Naive thymus-derived CD4-positive, alpha-beta T cell (primary cell): ENCODE results near the gene LTA4H. TPM values are rescaled to one million over a fixed set of nuclear protein-coding genes. Genes with fewer than 3 reads are reported as not detected.
"Not testable (repeated sequence)": the region's sequence is repeated elsewhere in the genome, so short reads cannot be mapped to it uniquely, and the experiment has no call there.

Experiments used
- ATAC-seq: fragments of 150-1000 bp; cut with Tn5 transposase; 2 replicates; pipeline ENCODE4 v1.10.0; 2021; ENCODE audit warnings: mild to moderate bottlenecking, moderate library complexity
- CTCF ChIA-PET: fragments of 350-600 bp; sonication (Branson Sonifier 250); formaldehyde crosslinking; loops from one replicate; lab custom pipeline; 2021; ENCODE audit warnings: antibody characterized with exemption; lab: Charles Lee
- POLR2A ChIA-PET: fragments of 350-600 bp; sonication (Branson Sonifier 250); formaldehyde crosslinking; loops from one replicate; lab custom pipeline; 2021; ENCODE audit warnings: antibody characterized with exemption, inconsistent platforms; lab: Charles Lee
- DNase-seq, 9 donors: peaks; one replicate each; pipeline versions ENCODE4 v3.0.0 to v3.0.0-alpha.2; 2020 to 2022; ENCODE audit warnings: mixed read lengths in 1 of 9
- H3K27ac ChIP-seq: one replicate; pipeline ENCODE4 v1.7.0; 2013; ENCODE audit warnings: mild to moderate bottlenecking, low read depth, low read length, moderate library complexity
- H3K27me3 ChIP-seq, 2 donors: one replicate each; pipeline ENCODE4 v1.7.0; 2013; ENCODE audit warnings: low read length in 2 of 2, mild to moderate bottlenecking in 2 of 2, moderate library complexity in 2 of 2; ENCODE audit not compliant: control insufficient read depth in 2 of 2, insufficient read depth in 2 of 2
- H3K36me3 ChIP-seq, 3 experiments: 1 replicate in 2 of 3; 2 replicates in 1 of 3; pipeline ENCODE4 v1.7.0; 2013; ENCODE audit warnings: low read length in 3 of 3, mild to moderate bottlenecking in 3 of 3, moderate library complexity in 1 of 3; ENCODE audit not compliant: insufficient read depth in 3 of 3, control insufficient read depth in 2 of 3
- H3K4me1 ChIP-seq, 2 donors: one replicate each; pipeline ENCODE4 v1.7.0; 2013; ENCODE audit warnings: low read length in 2 of 2, mild to moderate bottlenecking in 2 of 2, moderate library complexity in 1 of 2; ENCODE audit not compliant: control insufficient read depth in 2 of 2, insufficient read depth in 2 of 2
- H3K4me3 ChIP-seq: 2 replicates; pipeline ENCODE4 v1.7.0; 2013; ENCODE audit warnings: mild to moderate bottlenecking, low read length
- H3K9me3 ChIP-seq, 3 experiments: 1 replicate in 2 of 3; 2 replicates in 1 of 3; pipeline ENCODE4 v1.7.0; 2013; ENCODE audit warnings: low read length in 3 of 3; ENCODE audit not compliant: control insufficient read depth in 2 of 3
- H3K27ac Mint-ChIP-seq, 9 donors: one replicate each; pipeline ENCODE4 v1.8.0; 2020 to 2022; ENCODE audit warnings: mixed read lengths in 9 of 9, mild to moderate bottlenecking in 8 of 9, moderate library complexity in 5 of 9, inconsistent platforms in 2 of 9
- H3K27me3 Mint-ChIP-seq, 5 donors: one replicate each; pipeline ENCODE4 v1.8.0; 2021 to 2022; ENCODE audit warnings: mixed read lengths in 5 of 5, mild to moderate bottlenecking in 1 of 5
- H3K36me3 Mint-ChIP-seq, 5 donors: one replicate each; pipeline ENCODE4 v1.8.0; 2020 to 2022; ENCODE audit warnings: mixed read lengths in 5 of 5, mild to moderate bottlenecking in 3 of 5, inconsistent platforms in 1 of 5
- H3K4me1 Mint-ChIP-seq, 7 donors: one replicate each; pipeline ENCODE4 v1.8.0; 2020 to 2022; ENCODE audit warnings: mixed read lengths in 7 of 7, mild to moderate bottlenecking in 3 of 7, inconsistent platforms in 1 of 7
- H3K4me3 Mint-ChIP-seq, 10 donors: one replicate each; pipeline ENCODE4 v1.8.0; 2020 to 2022; ENCODE audit warnings: mild to moderate bottlenecking in 10 of 10, mixed read lengths in 10 of 10, moderate library complexity in 6 of 10, inconsistent platforms in 2 of 10
- H3K9me3 Mint-ChIP-seq, 11 donors: one replicate each; pipeline ENCODE4 v1.8.0; 2020 to 2022; ENCODE audit warnings: mixed read lengths in 11 of 11, mild to moderate bottlenecking in 4 of 11, inconsistent platforms in 1 of 11, moderate library complexity in 1 of 11
- intact Hi-C, 2 donors: fragments of 100-400 bp; cut with micrococcal nuclease; formaldehyde crosslinking; loops; one replicate each; pipeline ENCODE4 v1.15.1; 2023
- polyA plus RNA-seq, 2 donors: library from polyadenylated mRNA; unstranded; fragments of 300-500 nt; fragmentation: Illumina TruSeq; gene quantifications; one replicate each; pipeline ENCODE4 v1.2.3, GENCODE V29; 2021
- total RNA-seq, 6 experiments: library from RNA in 5 of 6; stranded (reverse) in 5 of 6; gene quantifications; 1 replicate in 5 of 6; 2 replicates in 1 of 6; pipeline ENCODE4 v1.2.3 and lab custom pipeline; 2021 to 2026

Gene LTA4H
- total and polyA plus RNA-seq, 7 experiments from 2014 or later: 52.5 to 151 (median 70.8) TPM

GRCh38 chr12:95975491-95975890 is 59.9 kb downstream of the LTA4H start:
- Mint-ChIP-seq H3K9me3 (no peaks in the 10 kb centered on the region), H3K27ac (no peak overlapping the region), H3K4me3 (no peak overlapping the region), H3K27me3 (no peaks in the 10 kb centered on the region), H3K36me3 (peaks cover 0 to 4% (median 0%) of the 10 kb centered on the region in 5 donors), H3K4me1 (no peaks in the 10 kb centered on the region)
- Histone ChIP-seq H3K27ac (no peak overlapping the region), H3K9me3 (no peaks in the 10 kb centered on the region), H3K36me3 (no peaks in the 10 kb centered on the region), H3K27me3 (no peaks in the 10 kb centered on the region), H3K4me3 (no peak overlapping the region), H3K4me1 (no peaks in the 10 kb centered on the region)
- intact Hi-C loops: no loop called here
- no peak for DNase-seq
- no peak for ATAC-seq
- POLR2A ChIA-PET: no interaction called here
- CTCF ChIA-PET: no interaction called here

- H3K36me3 Mint-ChIP-seq: peaks cover 0 to 4% (median 0%) of the 10 kb centered on the region in 5 donors
- H3K27ac Mint-ChIP-seq: no peak overlapping the region
- no peak overlapping the region for H3K27ac ChIP-seq
Observed at GRCh38 chr12:95974358-95974757, 61.0 kb downstream of the LTA4H start.

GRCh38 chr12:95972832-95973456 is 62.4 kb downstream of the LTA4H start:
- H3K27ac ChIP-seq: no peak overlapping the region
- Mint-ChIP-seq H3K9me3 (no peaks in the 10 kb centered on the region), H3K27ac (no peak overlapping the region), H3K4me3 (no peak overlapping the region), H3K4me1 (no peaks in the 10 kb centered on the region), H3K36me3 (peaks cover 0 to 6% (median 0%) of the 10 kb centered on the region in 5 donors), H3K27me3 (no peaks in the 10 kb centered on the region)
- H3K4me3 ChIP-seq: no peak overlapping the region
- H3K9me3 ChIP-seq: no peaks in the 10 kb centered on the region
- H3K4me1 ChIP-seq: no peaks in the 10 kb centered on the region
- no peaks in the 10 kb centered on the region for H3K27me3 ChIP-seq
- intact Hi-C loops: no loop called here
- POLR2A ChIA-PET: interaction anchor here (0.7 kb wide), 1 partner anchor 10 kb away, joined by 5 read pairs; no protein-coding TSS in a partner anchor
- no peaks in the 10 kb centered on the region for H3K36me3 ChIP-seq
- DNase-seq: no peak
- CTCF ChIA-PET: no interaction called here
- no peak for ATAC-seq

More at GRCh38 chr12:95974358-95974757, 61.0 kb downstream of the LTA4H start:
- Histone ChIP-seq H3K36me3 (no peaks in the 10 kb centered on the region), H3K4me1 (no peaks in the 10 kb centered on the region), H3K27me3 (no peaks in the 10 kb centered on the region), H3K4me3 (no peak overlapping the region), H3K9me3 (no peaks in the 10 kb centered on the region)
- intact Hi-C loops: no loop called here
- H3K4me3 Mint-ChIP-seq: no peak overlapping the region
- no peak for ATAC-seq
- ChIA-PET CTCF (no interaction called here), POLR2A (no interaction called here)
- no peaks in the 10 kb centered on the region for H3K27me3 Mint-ChIP-seq
- H3K9me3 Mint-ChIP-seq: no peaks in the 10 kb centered on the region
- no peaks in the 10 kb centered on the region for H3K4me1 Mint-ChIP-seq
- no peak for DNase-seq

GRCh38 chr12:95970905-95971304 is 64.5 kb downstream of the LTA4H start:
- Mint-ChIP-seq H3K4me1 (no peaks in the 10 kb centered on the region), H3K27ac (no peak overlapping the region), H3K4me3 (no peak overlapping the region), H3K27me3 (no peaks in the 10 kb centered on the region), H3K9me3 (no peaks in the 10 kb centered on the region), H3K36me3 (peaks cover 0 to 14% (median 9%) of the 10 kb centered on the region in 5 donors)
- H3K27me3 ChIP-seq: no peaks in the 10 kb centered on the region
- DNase-seq (no peak), ATAC-seq (no peak)
- CTCF ChIA-PET: no interaction called here
- no peaks in the 10 kb centered on the region for H3K36me3 ChIP-seq
- POLR2A ChIA-PET: no interaction called here
- no peak overlapping the region for H3K4me3 ChIP-seq
- no peak overlapping the region for H3K27ac ChIP-seq
- intact Hi-C loops: no loop called here
- H3K9me3 ChIP-seq: no peaks in the 10 kb centered on the region
- no peaks in the 10 kb centered on the region for H3K4me1 ChIP-seq

GRCh38 chr12:95969116-95969515 is 66.3 kb downstream of the LTA4H start:
- H3K27me3 Mint-ChIP-seq, H3K4me3 Mint-ChIP-seq, H3K9me3 ChIP-seq, H3K36me3 ChIP-seq, ATAC-seq, H3K4me1 Mint-ChIP-seq, H3K27ac Mint-ChIP-seq, H3K4me1 ChIP-seq, H3K27me3 ChIP-seq, H3K27ac ChIP-seq, POLR2A ChIA-PET, H3K4me3 ChIP-seq, intact Hi-C loops, DNase-seq, H3K9me3 Mint-ChIP-seq: not testable (repeated sequence)
- peaks cover 0 to 14% (median 9%) of the 10 kb centered on the region in 5 donors for H3K36me3 Mint-ChIP-seq
- CTCF ChIA-PET: interaction anchor here (1.2 kb wide), 1 partner anchor 29 kb away, joined by 3 read pairs; no protein-coding TSS in a partner anchor

- DNase-seq (no peak), ATAC-seq (no peak)
- Mint-ChIP-seq H3K36me3 (peaks cover 0 to 13% (median 9%) of the 10 kb centered on the region in 5 donors), H3K4me1 (peaks cover 0 to 1% (median 0%) of the 10 kb centered on the region in 7 donors), H3K4me3 (no peak overlapping the region), H3K9me3 (no peaks in the 10 kb centered on the region), H3K27ac (no peak overlapping the region), H3K27me3 (peaks cover 0 to under 1% (median 0%) of the 10 kb centered on the region in 5 donors)
- Histone ChIP-seq H3K9me3 (no peaks in the 10 kb centered on the region), H3K27ac (no peak overlapping the region), H3K27me3 (no peaks in the 10 kb centered on the region), H3K36me3 (no peaks in the 10 kb centered on the region), H3K4me1 (no peaks in the 10 kb centered on the region), H3K4me3 (no peak overlapping the region)
- ChIA-PET POLR2A (no interaction called here), CTCF (interaction anchor here (0.6 to 0.7 kb wide), 3 partner anchors 11 to 1256 kb away, joined by 3 to 4 read pairs (median 3); no protein-coding TSS in a partner anchor)
- intact Hi-C loops: no loop called here
Observed at GRCh38 chr12:95967301-95967700, 68.1 kb downstream of the LTA4H start.
